KMS-11 (cell line): ENCODE data around the gene KRTAP29-1.

Experiments
- H2AFZ ChIP-seq: fragments of 200-600 bp; sonication (generic); 2 replicates; pipeline ENCODE4 v1.6.1; 2016; ENCODE audit warnings: antibody characterized with exemption, mixed run types, low read depth
- H3K27ac ChIP-seq: fragments of 200-600 bp; sonication (generic); 2 replicates; pipeline ENCODE4 v1.6.1; 2016; ENCODE audit warnings: mild to moderate bottlenecking, mixed run types
- H3K27me3 ChIP-seq: fragments of 200-600 bp; sonication (generic); 2 replicates; pipeline ENCODE4 v1.6.1; 2017; ENCODE audit warnings: mild to moderate bottlenecking, low read depth, mixed run types, moderate library complexity; ENCODE audit not compliant: insufficient read depth
- H3K36me3 ChIP-seq: fragments of 200-600 bp; sonication (generic); 2 replicates; pipeline ENCODE4 v1.6.1; 2017; ENCODE audit warnings: mild to moderate bottlenecking, mixed run types; ENCODE audit not compliant: insufficient read depth
- H3K4me1 ChIP-seq: fragments of 200-600 bp; sonication (generic); 2 replicates; pipeline ENCODE4 v1.6.1; 2016; ENCODE audit warnings: mild to moderate bottlenecking, low read depth, mixed run types; ENCODE audit not compliant: poor library complexity, severe bottlenecking
- H3K4me2 ChIP-seq: fragments of 200-600 bp; sonication (generic); 2 replicates; pipeline ENCODE4 v1.7.0; 2016; ENCODE audit warnings: mild to moderate bottlenecking, mixed run types
- H3K4me3 ChIP-seq: fragments of 200-600 bp; sonication (generic); IDR thresholded peaks from 2 replicates; pipeline ENCODE4 v1.6.1; 2017; ENCODE audit warnings: low read depth, low read length, mixed read lengths; ENCODE audit not compliant: insufficient read depth
- H3K79me2 ChIP-seq: fragments of 200-600 bp; sonication (generic); 2 replicates; pipeline ENCODE4 v1.6.1; 2016; ENCODE audit warnings: low read depth, mixed run types; ENCODE audit not compliant: insufficient read depth
- H3K9ac ChIP-seq: fragments of 200-600 bp; sonication (generic); 2 replicates; pipeline ENCODE4 v1.6.1; 2016; ENCODE audit warnings: mild to moderate bottlenecking, mixed run types
- H4K20me1 ChIP-seq: fragments of 200-600 bp; sonication (generic); 2 replicates; pipeline ENCODE4 v1.6.1; 2016; ENCODE audit warnings: mild to moderate bottlenecking, mixed run types; ENCODE audit not compliant: insufficient read depth
- CTCF ChIP-seq: fragments of 200-600 bp; sonication (generic); conservative IDR thresholded peaks from 2 replicates; pipeline ENCODE4 v1.6.1; 2017; ENCODE audit warnings: low read depth, mild to moderate bottlenecking, antibody characterized with exemption, low read length, moderate library complexity, mixed read lengths

KRTAP29-1 gene

GRCh38 chr17:41311111-41311510 is 8.5 kb upstream of the KRTAP29-1 start:
- Histone ChIP-seq H3K27me3 (no peaks in the 10 kb centered on the region), H4K20me1 (no peaks in the 10 kb centered on the region), H3K79me2 (no peaks in the 10 kb centered on the region), H2AFZ (no peak overlapping the region), H3K27ac (no peak overlapping the region), H3K9ac (no peak overlapping the region), H3K4me1 (peaks cover 10% of the 10 kb centered on the region), H3K4me3 (no peak overlapping the region), H3K4me2 (no peak overlapping the region), H3K36me3 (no peaks in the 10 kb centered on the region)
- TF ChIP-seq CTCF = no peak

GRCh38 chr17:41308918-41309359 is 6.3 kb upstream of the KRTAP29-1 start, which contains the start of gene KRTAP16-1:
Gene KRTAP16-1, minus strand, starts transcription at chr17:41309309. Its CDS starts 56 bp downstream, at chr17:41309253.
- Histone ChIP-seq H3K27ac (no peak within 1 kb of the TSS), H3K9ac (no peak within 1 kb of the TSS), H3K4me1 (peaks cover 10% of the 10 kb centered on the region), H3K36me3 (no peaks in the 10 kb centered on the region), H3K4me2 (peak within 1 kb of the TSS; percentile 25; the same call in 1 of the 2 replicates), H4K20me1 (no peaks in the 10 kb centered on the region), H3K27me3 (no peaks in the 10 kb centered on the region), H3K79me2 (no peaks in the 10 kb centered on the region), H2AFZ (peak within 1 kb of the TSS; percentile 48; the same call in 1 of the 2 replicates), H3K4me3 (no peak within 1 kb of the TSS)
- TF ChIP-seq CTCF = no peak

- Histone ChIP-seq H3K27ac (no peak overlapping the region), H3K4me2 (peak overlapping the region; percentile 25; the same call in 1 of the 2 replicates), H4K20me1 (no peaks in the 10 kb centered on the region), H3K36me3 (no peaks in the 10 kb centered on the region), H2AFZ (peak overlapping the region; percentile 48; the same call in 1 of the 2 replicates), H3K4me1 (peaks cover 10% of the 10 kb centered on the region), H3K4me3 (no peak overlapping the region), H3K79me2 (no peaks in the 10 kb centered on the region), H3K9ac (no peak overlapping the region), H3K27me3 (no peaks in the 10 kb centered on the region)
- TF ChIP-seq CTCF = no peak
These were observed 5.7 kb upstream of the KRTAP29-1 start for GRCh38 chr17:41308251-41308917.

- Histone ChIP-seq H3K4me1 (peaks cover 10% of the 10 kb centered on the region), H3K4me3 (no peak overlapping the region), H3K36me3 (no peaks in the 10 kb centered on the region), H3K27ac (no peak overlapping the region), H3K4me2 (no peak overlapping the region), H3K27me3 (no peaks in the 10 kb centered on the region), H2AFZ (no peak overlapping the region), H3K9ac (no peak overlapping the region), H3K79me2 (no peaks in the 10 kb centered on the region), H4K20me1 (no peaks in the 10 kb centered on the region)
- TF ChIP-seq CTCF = no peak
These were observed 5.0 kb upstream of the KRTAP29-1 start for GRCh38 chr17:41307647-41308046.
